IMR-90 (cell line): ENCODE results near the gene TPT1.

Experiments
- FOS ChIP-seq: fragments of 150-350 bp; IDR thresholded peaks from 2 replicates; pipeline ENCODE4 v1.6.1; 2016; ENCODE audit warnings: low read depth, low read length
- MAFK ChIP-seq: IDR thresholded peaks from 2 replicates; pipeline ENCODE4 v1.6.1; 2012; ENCODE audit warnings: low read depth, low read length, improper control_type of control experiment
- MXI1 ChIP-seq: IDR thresholded peaks from 2 replicates; pipeline ENCODE4 v1.6.1; 2012; ENCODE audit warnings: low read depth, mild to moderate bottlenecking, low read length, moderate library complexity, borderline replicate concordance
- NFE2L2 ChIP-seq: fragments of 150-350 bp; IDR thresholded peaks from 2 replicates; pipeline ENCODE4 v1.6.1; 2016; ENCODE audit warnings: low read depth, mild to moderate bottlenecking, low read length
- POLR2A ChIP-seq: IDR thresholded peaks from 2 replicates; pipeline ENCODE4 v1.6.1; 2012; ENCODE audit warnings: mild to moderate bottlenecking, low read depth, low read length
- RFX5 ChIP-seq: IDR thresholded peaks from 2 replicates; pipeline ENCODE4 v1.8.0; 2012; ENCODE audit warnings: low read depth, mild to moderate bottlenecking, low read length, moderate library complexity
- SMC3 ChIP-seq: fragments of 150-350 bp; IDR thresholded peaks from 2 replicates; pipeline ENCODE4 v1.6.1; 2016; ENCODE audit warnings: low read depth, mild to moderate bottlenecking, antibody characterized with exemption, low read length, moderate library complexity
- TF ChIP-seq, protein P1 (sequence below): conservative IDR thresholded peaks from 2 replicates; pipeline ENCODE4 v1.5.1; 2012; ENCODE audit warnings: mild to moderate bottlenecking, low read depth, low read length, improper control_type of control experiment
- TF ChIP-seq, protein P2 (sequence below): fragments of 150-350 bp; IDR thresholded peaks from 2 replicates; pipeline ENCODE4 v1.6.1; 2017; ENCODE audit warnings: mild to moderate bottlenecking, antibody characterized with exemption, low read length, low read depth

DNA sequence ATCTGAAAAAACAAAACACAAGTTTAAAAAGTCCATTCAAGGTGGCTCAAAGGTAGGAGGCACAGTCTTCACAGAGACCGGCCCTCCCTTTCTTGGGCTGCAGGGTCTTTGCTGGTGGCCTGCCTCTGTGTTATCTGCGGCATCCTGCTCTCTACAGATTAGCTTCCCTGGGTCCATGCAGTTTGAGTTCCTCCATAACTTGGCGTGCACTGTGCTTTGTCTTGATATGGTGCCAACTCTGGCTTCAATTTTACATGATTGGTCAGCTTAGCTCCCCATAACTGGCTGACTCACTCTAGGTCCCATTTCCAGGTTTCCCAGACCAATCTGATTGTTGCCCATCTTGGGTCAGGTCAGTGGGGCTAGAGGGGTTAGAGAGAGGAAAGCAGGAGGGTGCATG, 41.8 kb downstream of the TPT1 start:
- no peak for TF ChIP-seq POLR2A
- TF ChIP-seq, protein P1, sequence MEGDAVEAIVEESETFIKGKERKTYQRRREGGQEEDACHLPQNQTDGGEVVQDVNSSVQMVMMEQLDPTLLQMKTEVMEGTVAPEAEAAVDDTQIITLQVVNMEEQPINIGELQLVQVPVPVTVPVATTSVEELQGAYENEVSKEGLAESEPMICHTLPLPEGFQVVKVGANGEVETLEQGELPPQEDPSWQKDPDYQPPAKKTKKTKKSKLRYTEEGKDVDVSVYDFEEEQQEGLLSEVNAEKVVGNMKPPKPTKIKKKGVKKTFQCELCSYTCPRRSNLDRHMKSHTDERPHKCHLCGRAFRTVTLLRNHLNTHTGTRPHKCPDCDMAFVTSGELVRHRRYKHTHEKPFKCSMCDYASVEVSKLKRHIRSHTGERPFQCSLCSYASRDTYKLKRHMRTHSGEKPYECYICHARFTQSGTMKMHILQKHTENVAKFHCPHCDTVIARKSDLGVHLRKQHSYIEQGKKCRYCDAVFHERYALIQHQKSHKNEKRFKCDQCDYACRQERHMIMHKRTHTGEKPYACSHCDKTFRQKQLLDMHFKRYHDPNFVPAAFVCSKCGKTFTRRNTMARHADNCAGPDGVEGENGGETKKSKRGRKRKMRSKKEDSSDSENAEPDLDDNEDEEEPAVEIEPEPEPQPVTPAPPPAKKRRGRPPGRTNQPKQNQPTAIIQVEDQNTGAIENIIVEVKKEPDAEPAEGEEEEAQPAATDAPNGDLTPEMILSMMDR: no peak
- no peak for TF ChIP-seq MAFK
- no peak for TF ChIP-seq SMC3
- TF ChIP-seq MXI1: no peak
- TF ChIP-seq FOS: no peak
- no peak for TF ChIP-seq NFE2L2
- TF ChIP-seq, protein P2, sequence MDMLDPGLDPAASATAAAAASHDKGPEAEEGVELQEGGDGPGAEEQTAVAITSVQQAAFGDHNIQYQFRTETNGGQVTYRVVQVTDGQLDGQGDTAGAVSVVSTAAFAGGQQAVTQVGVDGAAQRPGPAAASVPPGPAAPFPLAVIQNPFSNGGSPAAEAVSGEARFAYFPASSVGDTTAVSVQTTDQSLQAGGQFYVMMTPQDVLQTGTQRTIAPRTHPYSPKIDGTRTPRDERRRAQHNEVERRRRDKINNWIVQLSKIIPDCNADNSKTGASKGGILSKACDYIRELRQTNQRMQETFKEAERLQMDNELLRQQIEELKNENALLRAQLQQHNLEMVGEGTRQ: no peak
- TF ChIP-seq RFX5: no peak
